ENCODE results near the gene ATF6. TPM values are rescaled to one million over a fixed set of nuclear protein-coding genes. Genes with fewer than 3 reads are reported as not detected.

The ATF6 gene
- total RNA-seq, 1 donor from 2014 or later, result 29.6 TPM

- DNase-seq (ENCODE audit: low spot score), result no peak
- no peak overlapping the region for H3K4me3 Mint-ChIP-seq (ENCODE audit: low read depth)
- intact Hi-C loops (cut with micrococcal nuclease), result loop anchor here (2.0 to 5.0 kb wide), 2 partner anchors 16 to 190 kb away; no protein-coding TSS in a partner anchor
- H3K4me1 Mint-ChIP-seq (ENCODE audit: low read depth), result peaks cover 26% of the 10 kb centered on the region
- peaks cover 5% of the 10 kb centered on the region for H3K36me3 Mint-ChIP-seq (ENCODE audit: low read depth)
- H3K27me3 Mint-ChIP-seq (ENCODE audit: low read depth), result no peaks in the 10 kb centered on the region
- H3K27ac Mint-ChIP-seq, result no peak overlapping the region
- H3K9me3 Mint-ChIP-seq, result no peaks in the 10 kb centered on the region
Measured at GRCh38 chr1:161772397-161772796, 6.3 kb downstream of the ATF6 start.

- Mint-ChIP-seq H3K36me3 (ENCODE audit: low read depth) (peaks cover 4% of the 10 kb centered on the region), H3K27me3 (ENCODE audit: low read depth) (no peaks in the 10 kb centered on the region), H3K9me3 (no peaks in the 10 kb centered on the region), H3K4me1 (ENCODE audit: low read depth) (peaks cover 26% of the 10 kb centered on the region), H3K4me3 (ENCODE audit: low read depth) (peak overlapping the region; percentile 27), H3K27ac (peak overlapping the region; percentile 2)
- DNase-seq (ENCODE audit: low spot score), result no peak
- intact Hi-C loops (cut with micrococcal nuclease), result loop anchor here (2.0 to 5.0 kb wide), 2 partner anchors 15 to 189 kb away; no protein-coding TSS in a partner anchor
Measured at GRCh38 chr1:161773791-161774190, 7.7 kb downstream of the ATF6 start.

- Mint-ChIP-seq H3K27me3 (ENCODE audit: low read depth) (no peaks in the 10 kb centered on the region), H3K4me3 (ENCODE audit: low read depth) (no peak overlapping the region), H3K9me3 (no peaks in the 10 kb centered on the region), H3K4me1 (ENCODE audit: low read depth) (peaks cover 25% of the 10 kb centered on the region), H3K36me3 (ENCODE audit: low read depth) (peaks cover 15% of the 10 kb centered on the region), H3K27ac (no peak overlapping the region)
- DNase-seq (ENCODE audit: low spot score), result no peak
- intact Hi-C loops (cut with micrococcal nuclease), result no loop called here
Measured at GRCh38 chr1:161777261-161777660, 11.1 kb downstream of the ATF6 start.

GRCh38 chr1:161778522-161778921 lies 12.4 kb downstream of the ATF6 start:
- Mint-ChIP-seq H3K4me1 (ENCODE audit: low read depth) (peaks cover 27% of the 10 kb centered on the region), H3K9me3 (no peaks in the 10 kb centered on the region), H3K27ac (no peak overlapping the region), H3K36me3 (ENCODE audit: low read depth) (peaks cover 25% of the 10 kb centered on the region), H3K27me3 (ENCODE audit: low read depth) (no peaks in the 10 kb centered on the region), H3K4me3 (ENCODE audit: low read depth) (no peak overlapping the region)
- intact Hi-C loops (cut with micrococcal nuclease), result no loop called here
- no peak for DNase-seq (ENCODE audit: low spot score)

GRCh38 chr1:161779393-161779792 lies 13.3 kb downstream of the ATF6 start:
- Mint-ChIP-seq H3K9me3 (no peaks in the 10 kb centered on the region), H3K27me3 (ENCODE audit: low read depth) (no peaks in the 10 kb centered on the region), H3K4me3 (ENCODE audit: low read depth) (no peak overlapping the region), H3K36me3 (ENCODE audit: low read depth) (peaks cover 33% of the 10 kb centered on the region), H3K27ac (no peak overlapping the region), H3K4me1 (ENCODE audit: low read depth) (peaks cover 23% of the 10 kb centered on the region)
- intact Hi-C loops (cut with micrococcal nuclease), result no loop called here
- DNase-seq (ENCODE audit: low spot score), result no peak

- Mint-ChIP-seq H3K4me3 (ENCODE audit: low read depth) (no peak overlapping the region), H3K27ac (no peak overlapping the region), H3K9me3 (no peaks in the 10 kb centered on the region), H3K36me3 (ENCODE audit: low read depth) (peaks cover 48% of the 10 kb centered on the region), H3K27me3 (ENCODE audit: low read depth) (no peaks in the 10 kb centered on the region), H3K4me1 (ENCODE audit: low read depth) (peaks cover 27% of the 10 kb centered on the region)
- no peak for DNase-seq (ENCODE audit: low spot score)
- intact Hi-C loops (cut with micrococcal nuclease), result no loop called here
Measured at GRCh38 chr1:161781995-161782394, 15.9 kb downstream of the ATF6 start.

- no peak overlapping the region for H3K4me3 Mint-ChIP-seq (ENCODE audit: low read depth)
- H3K4me1 Mint-ChIP-seq (ENCODE audit: low read depth), result peaks cover 23% of the 10 kb centered on the region
- no peaks in the 10 kb centered on the region for H3K27me3 Mint-ChIP-seq (ENCODE audit: low read depth)
- H3K27ac Mint-ChIP-seq, result no peak overlapping the region
- peaks cover 54% of the 10 kb centered on the region for H3K36me3 Mint-ChIP-seq (ENCODE audit: low read depth)
- intact Hi-C loops (cut with micrococcal nuclease), result no loop called here
- DNase-seq (ENCODE audit: low spot score), result no peak
- H3K9me3 Mint-ChIP-seq, result no peaks in the 10 kb centered on the region
Measured at GRCh38 chr1:161782886-161783285, 16.8 kb downstream of the ATF6 start.

GRCh38 chr1:161784968-161785367 lies 18.8 kb downstream of the ATF6 start:
- intact Hi-C loops (cut with micrococcal nuclease), result no loop called here
- Mint-ChIP-seq H3K36me3 (ENCODE audit: low read depth) (peaks cover 56% of the 10 kb centered on the region), H3K9me3 (no peaks in the 10 kb centered on the region), H3K4me3 (ENCODE audit: low read depth) (no peak overlapping the region), H3K4me1 (ENCODE audit: low read depth) (peaks cover 24% of the 10 kb centered on the region), H3K27ac (no peak overlapping the region), H3K27me3 (ENCODE audit: low read depth) (no peaks in the 10 kb centered on the region)
- DNase-seq (ENCODE audit: low spot score), result no peak

- peaks cover 69% of the 10 kb centered on the region for H3K36me3 Mint-ChIP-seq (ENCODE audit: low read depth)
- peaks cover 39% of the 10 kb centered on the region for H3K4me1 Mint-ChIP-seq (ENCODE audit: low read depth)
- intact Hi-C loops (cut with micrococcal nuclease), result no loop called here
- H3K27ac Mint-ChIP-seq, result no peak overlapping the region
- no peak overlapping the region for H3K4me3 Mint-ChIP-seq (ENCODE audit: low read depth)
- H3K27me3 Mint-ChIP-seq (ENCODE audit: low read depth), result no peaks in the 10 kb centered on the region
- no peak for DNase-seq (ENCODE audit: low spot score)
- no peaks in the 10 kb centered on the region for H3K9me3 Mint-ChIP-seq
Measured at GRCh38 chr1:161787355-161787754, 21.2 kb downstream of the ATF6 start.

- H3K27me3 Mint-ChIP-seq (ENCODE audit: low read depth), result no peaks in the 10 kb centered on the region
- peaks cover 78% of the 10 kb centered on the region for H3K36me3 Mint-ChIP-seq (ENCODE audit: low read depth)
- peak overlapping the region; percentile 58 for H3K27ac Mint-ChIP-seq
- H3K4me3 Mint-ChIP-seq (ENCODE audit: low read depth), result peak overlapping the region; percentile 3
- DNase-seq (ENCODE audit: low spot score), result no peak
- peaks cover 43% of the 10 kb centered on the region for H3K4me1 Mint-ChIP-seq (ENCODE audit: low read depth)
- intact Hi-C loops (cut with micrococcal nuclease), result loop anchor here (5.0 to 10.0 kb wide), 2 partner anchors 117 to 604 kb away; no protein-coding TSS in a partner anchor
- no peaks in the 10 kb centered on the region for H3K9me3 Mint-ChIP-seq
Measured at GRCh38 chr1:161790587-161791317, 24.6 kb downstream of the ATF6 start.

- intact Hi-C loops (cut with micrococcal nuclease), result loop anchor here (1.0 to 10.0 kb wide), 4 partner anchors 115 to 603 kb away; no protein-coding TSS in a partner anchor
- Mint-ChIP-seq H3K36me3 (ENCODE audit: low read depth) (peaks cover 81% of the 10 kb centered on the region), H3K27ac (peak overlapping the region; percentile 58), H3K4me3 (ENCODE audit: low read depth) (peak overlapping the region; percentile 38), H3K27me3 (ENCODE audit: low read depth) (no peaks in the 10 kb centered on the region), H3K9me3 (no peaks in the 10 kb centered on the region), H3K4me1 (ENCODE audit: low read depth) (peaks cover 41% of the 10 kb centered on the region)
- DNase-seq (ENCODE audit: low spot score), result no peak
Measured at GRCh38 chr1:161791904-161792655, 26.0 kb downstream of the ATF6 start.

GRCh38 chr1:161792740-161793139 lies 26.6 kb downstream of the ATF6 start:
- Mint-ChIP-seq H3K4me1 (ENCODE audit: low read depth) (peaks cover 41% of the 10 kb centered on the region), H3K9me3 (no peaks in the 10 kb centered on the region), H3K36me3 (ENCODE audit: low read depth) (peaks cover 83% of the 10 kb centered on the region), H3K4me3 (ENCODE audit: low read depth) (no peak overlapping the region), H3K27ac (peak overlapping the region; percentile 11), H3K27me3 (ENCODE audit: low read depth) (no peaks in the 10 kb centered on the region)
- intact Hi-C loops (cut with micrococcal nuclease), result loop anchor here (1.0 to 10.0 kb wide), 4 partner anchors 115 to 602 kb away; no protein-coding TSS in a partner anchor
- no peak for DNase-seq (ENCODE audit: low spot score)

GRCh38 chr1:161799792-161800191 lies 33.7 kb downstream of the ATF6 start:
- H3K4me1 Mint-ChIP-seq (ENCODE audit: low read depth), result peaks cover 9% of the 10 kb centered on the region
- H3K9me3 Mint-ChIP-seq, result no peaks in the 10 kb centered on the region
- H3K27ac Mint-ChIP-seq, result no peak overlapping the region
- no peaks in the 10 kb centered on the region for H3K27me3 Mint-ChIP-seq (ENCODE audit: low read depth)
- H3K36me3 Mint-ChIP-seq (ENCODE audit: low read depth), result peaks cover 73% of the 10 kb centered on the region
- H3K4me3 Mint-ChIP-seq (ENCODE audit: low read depth), result no peak overlapping the region
- intact Hi-C loops (cut with micrococcal nuclease), result loop anchor here (10.0 kb wide), 1 partner anchor 595 kb away; no protein-coding TSS in a partner anchor
- no peak for DNase-seq (ENCODE audit: low spot score)
